HEK293 (cell line): ENCODE results near the gene OPHN1.

ENCODE experiments used
- CTCF ChIA-PET: fragments of 350-600 bp; formaldehyde crosslinking; extraction: SDS; loops from one replicate; lab custom pipeline; 2021; ENCODE audit warnings: antibody characterized with exemption; lab: Yijun Ruan, JAX
- POLR2A ChIA-PET: fragments of 300-600 bp; formaldehyde crosslinking; extraction: SDS; loops from one replicate; lab custom pipeline; 2020; ENCODE audit warnings: antibody characterized with exemption, inconsistent platforms; lab: Yijun Ruan, JAX
- H3K27ac ChIP-seq: fragments of 200-500 bp; sonication (Bioruptor generic); 2 replicates; pipeline ENCODE4 v1.5.1; 2014; ENCODE audit warnings: low read depth, low read length, control low read depth, inconsistent platforms; ENCODE audit errors: extremely low read depth
- H3K36me3 ChIP-seq, 2 experiments: fragments of 200-500 bp in 1 of 2; sonication (Bioruptor generic) in 1 of 2; 1 replicate in 1 of 2; 2 replicates in 1 of 2; pipeline ENCODE4 v1.5.1; 2014 to 2017; ENCODE audit warnings: inconsistent platforms in 2 of 2, low read length in 2 of 2; ENCODE audit not compliant: control insufficient read depth in 2 of 2, insufficient read depth in 1 of 2
- H3K4me1 ChIP-seq: fragments of 200-500 bp; sonication (Bioruptor generic); 2 replicates; pipeline ENCODE4 v1.5.1; 2014; ENCODE audit warnings: mild to moderate bottlenecking, low read length, inconsistent platforms; ENCODE audit not compliant: control insufficient read depth, insufficient read depth
- H3K4me3 ChIP-seq: 2 replicates; pipeline ENCODE4 v1.5.1; 2011; ENCODE audit warnings: low read depth, mild to moderate bottlenecking, control low read depth, low read length, moderate library complexity
- H3K9me3 ChIP-seq: fragments of 200-500 bp; sonication (Bioruptor generic); 2 replicates; pipeline ENCODE4 v1.5.1; 2014; ENCODE audit warnings: low read depth, low read length, inconsistent platforms; ENCODE audit not compliant: control insufficient read depth, insufficient read depth
- FEZF1 ChIP-seq: fragments of 450-650 bp; formaldehyde crosslinking; IDR thresholded peaks from 2 replicates; pipeline ENCODE4 v1.5.1; 2016; ENCODE audit warnings: missing biosample characterization, missing genetic modification characterization
- KLF8 ChIP-seq: fragments of 450-650 bp; formaldehyde crosslinking; IDR thresholded peaks from 2 replicates; pipeline ENCODE4 v1.5.1; 2016; ENCODE audit warnings: missing biosample characterization, missing genetic modification characterization
- OSR2 ChIP-seq: fragments of 450-650 bp; formaldehyde crosslinking; IDR thresholded peaks from 2 replicates; pipeline ENCODE4 v1.5.1; 2016; ENCODE audit warnings: missing biosample characterization, missing genetic modification characterization
- OVOL3 ChIP-seq: fragments of 450-650 bp; formaldehyde crosslinking; IDR thresholded peaks from 2 replicates; pipeline ENCODE4 v1.5.1; 2016; ENCODE audit warnings: missing biosample characterization, missing genetic modification characterization
- PRDM6 ChIP-seq: fragments of 450-650 bp; formaldehyde crosslinking; IDR thresholded peaks from 2 replicates; pipeline ENCODE4 v1.5.1; 2017; ENCODE audit warnings: missing biosample characterization, missing genetic modification characterization
- REPIN1 ChIP-seq: fragments of 450-650 bp; formaldehyde crosslinking; IDR thresholded peaks from 2 replicates; pipeline ENCODE4 v1.5.1; 2017; ENCODE audit warnings: missing biosample characterization, missing genetic modification characterization, low read depth
- TCF7L2 ChIP-seq: IDR thresholded peaks from 2 replicates; pipeline ENCODE4 v1.6.1; 2011; ENCODE audit warnings: low read depth, mild to moderate bottlenecking, inconsistent platforms, low read length, moderate library complexity, borderline replicate concordance
- TRIM28 ChIP-seq: IDR thresholded peaks from 2 replicates; pipeline ENCODE4 v1.6.1; 2011; ENCODE audit warnings: low read length, control low read depth, borderline replicate concordance
- ZBTB21 ChIP-seq: fragments of 450-650 bp; formaldehyde crosslinking; IDR thresholded peaks from 2 replicates; pipeline ENCODE4 v1.5.1; 2017; ENCODE audit warnings: missing biosample characterization, missing genetic modification characterization
- ZFP37 ChIP-seq: fragments of 450-650 bp; formaldehyde crosslinking; IDR thresholded peaks from 2 replicates; pipeline ENCODE4 v1.5.1; 2016; ENCODE audit warnings: missing biosample characterization, missing genetic modification characterization
- ZNF114 ChIP-seq: fragments of 450-650 bp; formaldehyde crosslinking; IDR thresholded peaks from 2 replicates; pipeline ENCODE4 v1.5.0; 2017; ENCODE audit warnings: missing biosample characterization, missing genetic modification characterization
- ZNF169 ChIP-seq: fragments of 450-650 bp; formaldehyde crosslinking; IDR thresholded peaks from 2 replicates; pipeline ENCODE4 v1.5.1; 2016; ENCODE audit warnings: missing biosample characterization, missing genetic modification characterization
- ZNF19 ChIP-seq: fragments of 450-650 bp; formaldehyde crosslinking; IDR thresholded peaks from 2 replicates; pipeline ENCODE4; 2016; ENCODE audit warnings: missing biosample characterization, missing genetic modification characterization, low read depth
- ZNF311 ChIP-seq: fragments of 450-650 bp; formaldehyde crosslinking; IDR thresholded peaks from 2 replicates; pipeline ENCODE4 v1.5.1; 2017; ENCODE audit warnings: missing biosample characterization, missing genetic modification characterization, borderline replicate concordance
- ZNF394 ChIP-seq: fragments of 450-650 bp; formaldehyde crosslinking; IDR thresholded peaks from 2 replicates; pipeline ENCODE4 v1.5.1; 2016; ENCODE audit warnings: missing biosample characterization, missing genetic modification characterization, mild to moderate bottlenecking, moderate library complexity, borderline replicate concordance
- ZNF560 ChIP-seq: fragments of 450-650 bp; formaldehyde crosslinking; IDR thresholded peaks from 2 replicates; pipeline ENCODE4 v1.5.1; 2017; ENCODE audit warnings: missing biosample characterization, missing genetic modification characterization, borderline replicate concordance
- ZNF677 ChIP-seq: fragments of 450-650 bp; IDR thresholded peaks from 2 replicates; pipeline ENCODE4 v1.5.0; 2018; ENCODE audit warnings: missing biosample characterization, mild to moderate bottlenecking, missing genetic modification characterization, moderate library complexity
- ZNF692 ChIP-seq: fragments of 450-650 bp; formaldehyde crosslinking; IDR thresholded peaks from 2 replicates; pipeline ENCODE4 v1.5.1; 2016; ENCODE audit warnings: missing biosample characterization, missing genetic modification characterization
- ZNF792 ChIP-seq: fragments of 450-650 bp; formaldehyde crosslinking; IDR thresholded peaks from 2 replicates; pipeline ENCODE4 v1.5.1; 2016; ENCODE audit warnings: missing biosample characterization, missing genetic modification characterization
- ZNF843 ChIP-seq: fragments of 450-650 bp; formaldehyde crosslinking; IDR thresholded peaks from 2 replicates; pipeline ENCODE4 v1.5.1; 2016; ENCODE audit warnings: missing biosample characterization, missing genetic modification characterization
- ZSCAN23 ChIP-seq: fragments of 450-650 bp; formaldehyde crosslinking; IDR thresholded peaks from 2 replicates; pipeline ENCODE4 v1.5.1; 2016; ENCODE audit warnings: missing biosample characterization, missing genetic modification characterization
- TF ChIP-seq, protein P1 (sequence below): fragments of 450-650 bp; formaldehyde crosslinking; IDR thresholded peaks from 2 replicates; pipeline ENCODE4 v1.5.1; 2016; ENCODE audit warnings: missing biosample characterization, missing genetic modification characterization
- TF ChIP-seq, protein P2 (sequence below): fragments of 450-650 bp; formaldehyde crosslinking; IDR thresholded peaks from 2 replicates; pipeline ENCODE4 v1.5.1; 2016; ENCODE audit warnings: missing biosample characterization, missing genetic modification characterization, borderline replicate concordance

The OPHN1 gene

GRCh38 chrX:68355629-68355920 is 77.7 kb downstream of the OPHN1 start (continued):
- TF ChIP-seq OVOL3 (tag by site-specific recombination) (no peak), ZNF394 (tag by site-specific recombination) (no peak)

GRCh38 chrX:68354879-68355628 is 78.2 kb downstream of the OPHN1 start:
- CTCF ChIA-PET: no interaction called here
- Histone ChIP-seq H3K4me3 (no peak overlapping the region), H3K36me3 (no peaks in the 10 kb centered on the region; a peak in 1 of 3 replicates), H3K9me3 (no peaks in the 10 kb centered on the region), H3K27ac (no peak overlapping the region), H3K4me1 (0 out of 2 replicates have a peak, but pooled peaks cover 2% of the 10 kb centered on the region)
- POLR2A ChIA-PET: no interaction called here
- TF ChIP-seq KLF8 (peak; percentile 25; the same call in 1 of the 2 replicates), REPIN1 (tag by site-specific recombination) (no peak), ZNF677 (0 out of 2 replicates have a peak, but pooled peaks have one; percentile 55), ZNF114 (tag by site-specific recombination) (no peak), OSR2 (tag by site-specific recombination) (peak; percentile 55), FEZF1 (tag by site-specific recombination) (peak; percentile 53; the same call in 1 of the 2 replicates), ZBTB21 (tag by site-specific recombination) (no peak), PRDM6 (tag by site-specific recombination) (peak; percentile 67), TCF7L2 (peak; percentile 54; the same call in 1 of the 2 replicates), TRIM28 (peak; percentile 70; the same call in 1 of the 2 replicates), ZNF843 (tag by site-specific recombination) (no peak), ZSCAN23 (tag by site-specific recombination) (no peak), ZNF19 (tag by site-specific recombination) (no peak), ZNF692 (tag by site-specific recombination) (no peak), ZFP37 (tag by site-specific recombination) (no peak), ZNF560 (tag by site-specific recombination) (no peak), ZNF169 (tag by site-specific recombination) (no peak), ZNF792 (tag by site-specific recombination) (no peak), ZNF311 (tag by site-specific recombination) (no peak)
- TF ChIP-seq, protein P1, sequence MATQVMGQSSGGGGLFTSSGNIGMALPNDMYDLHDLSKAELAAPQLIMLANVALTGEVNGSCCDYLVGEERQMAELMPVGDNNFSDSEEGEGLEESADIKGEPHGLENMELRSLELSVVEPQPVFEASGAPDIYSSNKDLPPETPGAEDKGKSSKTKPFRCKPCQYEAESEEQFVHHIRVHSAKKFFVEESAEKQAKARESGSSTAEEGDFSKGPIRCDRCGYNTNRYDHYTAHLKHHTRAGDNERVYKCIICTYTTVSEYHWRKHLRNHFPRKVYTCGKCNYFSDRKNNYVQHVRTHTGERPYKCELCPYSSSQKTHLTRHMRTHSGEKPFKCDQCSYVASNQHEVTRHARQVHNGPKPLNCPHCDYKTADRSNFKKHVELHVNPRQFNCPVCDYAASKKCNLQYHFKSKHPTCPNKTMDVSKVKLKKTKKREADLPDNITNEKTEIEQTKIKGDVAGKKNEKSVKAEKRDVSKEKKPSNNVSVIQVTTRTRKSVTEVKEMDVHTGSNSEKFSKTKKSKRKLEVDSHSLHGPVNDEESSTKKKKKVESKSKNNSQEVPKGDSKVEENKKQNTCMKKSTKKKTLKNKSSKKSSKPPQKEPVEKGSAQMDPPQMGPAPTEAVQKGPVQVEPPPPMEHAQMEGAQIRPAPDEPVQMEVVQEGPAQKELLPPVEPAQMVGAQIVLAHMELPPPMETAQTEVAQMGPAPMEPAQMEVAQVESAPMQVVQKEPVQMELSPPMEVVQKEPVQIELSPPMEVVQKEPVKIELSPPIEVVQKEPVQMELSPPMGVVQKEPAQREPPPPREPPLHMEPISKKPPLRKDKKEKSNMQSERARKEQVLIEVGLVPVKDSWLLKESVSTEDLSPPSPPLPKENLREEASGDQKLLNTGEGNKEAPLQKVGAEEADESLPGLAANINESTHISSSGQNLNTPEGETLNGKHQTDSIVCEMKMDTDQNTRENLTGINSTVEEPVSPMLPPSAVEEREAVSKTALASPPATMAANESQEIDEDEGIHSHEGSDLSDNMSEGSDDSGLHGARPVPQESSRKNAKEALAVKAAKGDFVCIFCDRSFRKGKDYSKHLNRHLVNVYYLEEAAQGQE (tag by site-specific recombination): no peak
- TF ChIP-seq, protein P2, sequence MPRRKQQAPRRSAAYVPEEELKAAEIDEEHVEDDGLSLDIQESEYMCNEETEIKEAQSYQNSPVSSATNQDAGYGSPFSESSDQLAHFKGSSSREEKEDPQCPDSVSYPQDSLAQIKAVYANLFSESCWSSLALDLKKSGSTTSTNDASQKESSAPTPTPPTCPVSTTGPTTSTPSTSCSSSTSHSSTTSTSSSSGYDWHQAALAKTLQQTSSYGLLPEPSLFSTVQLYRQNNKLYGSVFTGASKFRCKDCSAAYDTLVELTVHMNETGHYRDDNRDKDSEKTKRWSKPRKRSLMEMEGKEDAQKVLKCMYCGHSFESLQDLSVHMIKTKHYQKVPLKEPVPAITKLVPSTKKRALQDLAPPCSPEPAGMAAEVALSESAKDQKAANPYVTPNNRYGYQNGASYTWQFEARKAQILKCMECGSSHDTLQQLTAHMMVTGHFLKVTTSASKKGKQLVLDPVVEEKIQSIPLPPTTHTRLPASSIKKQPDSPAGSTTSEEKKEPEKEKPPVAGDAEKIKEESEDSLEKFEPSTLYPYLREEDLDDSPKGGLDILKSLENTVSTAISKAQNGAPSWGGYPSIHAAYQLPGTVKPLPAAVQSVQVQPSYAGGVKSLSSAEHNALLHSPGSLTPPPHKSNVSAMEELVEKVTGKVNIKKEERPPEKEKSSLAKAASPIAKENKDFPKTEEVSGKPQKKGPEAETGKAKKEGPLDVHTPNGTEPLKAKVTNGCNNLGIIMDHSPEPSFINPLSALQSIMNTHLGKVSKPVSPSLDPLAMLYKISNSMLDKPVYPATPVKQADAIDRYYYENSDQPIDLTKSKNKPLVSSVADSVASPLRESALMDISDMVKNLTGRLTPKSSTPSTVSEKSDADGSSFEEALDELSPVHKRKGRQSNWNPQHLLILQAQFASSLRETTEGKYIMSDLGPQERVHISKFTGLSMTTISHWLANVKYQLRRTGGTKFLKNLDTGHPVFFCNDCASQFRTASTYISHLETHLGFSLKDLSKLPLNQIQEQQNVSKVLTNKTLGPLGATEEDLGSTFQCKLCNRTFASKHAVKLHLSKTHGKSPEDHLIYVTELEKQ (tag by site-specific recombination): peak; percentile 9; the same call in 1 of the 2 replicates
